Measurements from ENCODE around the gene RIMS4.

Gene RIMS4

DNA sequence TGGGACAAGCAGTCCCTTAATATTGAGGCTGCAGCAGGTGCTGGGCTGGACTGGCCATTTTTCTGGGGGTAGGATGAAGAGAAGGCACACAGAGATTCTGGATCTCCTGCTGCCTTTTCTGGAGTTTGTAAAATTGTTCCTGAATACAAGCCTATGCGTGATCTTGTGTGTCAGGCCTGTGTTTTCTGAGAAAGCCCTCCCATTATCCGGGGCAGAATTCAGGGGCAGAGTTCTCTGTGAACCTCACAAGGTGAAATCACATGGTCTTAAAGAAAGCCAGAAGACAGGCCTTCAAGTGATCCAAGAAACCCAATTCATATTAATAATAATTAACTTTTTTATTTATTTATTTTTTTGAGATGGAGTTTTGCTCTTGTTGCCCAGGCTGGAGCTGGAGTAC is 82.7 kb downstream of the RIMS4 start:
- ChIA-PET POLR2A (no interaction called here), CTCF (no interaction called here)
- no peak for DNase-seq (ENCODE audit: extremely low spot score)
- TF ChIP-seq FOXK2 (IDR thresholded peaks at IDR 0.05) = no peak
- TF ChIP-seq ARNT (IDR thresholded peaks at IDR 0.05) = no peak
- TF ChIP-seq HDGF (IDR thresholded peaks at IDR 0.05; ENCODE audit: borderline replicate concordance) = no peak
- no peak for TF ChIP-seq SP1 (IDR thresholded peaks at IDR 0.05)
- no peak for TF ChIP-seq L3MBTL2 (conservative IDR thresholded peaks at IDR 0.05)
- TF ChIP-seq CTBP1 (IDR thresholded peaks at IDR 0.05; ENCODE audit: borderline replicate concordance) = no peak
- no peak for TF ChIP-seq BHLHE40 (IDR thresholded peaks at IDR 0.05; ENCODE audit: borderline replicate concordance)
- TF ChIP-seq LEF1 (IDR thresholded peaks at IDR 0.05; ENCODE audit: borderline replicate concordance) = no peak
- no peak for TF ChIP-seq ELF4 (IDR thresholded peaks at IDR 0.05)
- TF ChIP-seq FOXM1 (IDR thresholded peaks at IDR 0.05; ENCODE audit: borderline replicate concordance) = no peak
- no peak for TF ChIP-seq FOXA1 (IDR thresholded peaks at IDR 0.05)
- TF ChIP-seq NFRKB (IDR thresholded peaks at IDR 0.05) = no peak
- no peak for TF ChIP-seq SUZ12 (IDR thresholded peaks at IDR 0.05)
- TF ChIP-seq ZNF384 (IDR thresholded peaks at IDR 0.05) = no peak
- TF ChIP-seq, protein P1, sequence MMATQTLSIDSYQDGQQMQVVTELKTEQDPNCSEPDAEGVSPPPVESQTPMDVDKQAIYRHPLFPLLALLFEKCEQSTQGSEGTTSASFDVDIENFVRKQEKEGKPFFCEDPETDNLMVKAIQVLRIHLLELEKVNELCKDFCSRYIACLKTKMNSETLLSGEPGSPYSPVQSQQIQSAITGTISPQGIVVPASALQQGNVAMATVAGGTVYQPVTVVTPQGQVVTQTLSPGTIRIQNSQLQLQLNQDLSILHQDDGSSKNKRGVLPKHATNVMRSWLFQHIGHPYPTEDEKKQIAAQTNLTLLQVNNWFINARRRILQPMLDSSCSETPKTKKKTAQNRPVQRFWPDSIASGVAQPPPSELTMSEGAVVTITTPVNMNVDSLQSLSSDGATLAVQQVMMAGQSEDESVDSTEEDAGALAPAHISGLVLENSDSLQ (IDR thresholded peaks at IDR 0.05) = no peak

DNA sequence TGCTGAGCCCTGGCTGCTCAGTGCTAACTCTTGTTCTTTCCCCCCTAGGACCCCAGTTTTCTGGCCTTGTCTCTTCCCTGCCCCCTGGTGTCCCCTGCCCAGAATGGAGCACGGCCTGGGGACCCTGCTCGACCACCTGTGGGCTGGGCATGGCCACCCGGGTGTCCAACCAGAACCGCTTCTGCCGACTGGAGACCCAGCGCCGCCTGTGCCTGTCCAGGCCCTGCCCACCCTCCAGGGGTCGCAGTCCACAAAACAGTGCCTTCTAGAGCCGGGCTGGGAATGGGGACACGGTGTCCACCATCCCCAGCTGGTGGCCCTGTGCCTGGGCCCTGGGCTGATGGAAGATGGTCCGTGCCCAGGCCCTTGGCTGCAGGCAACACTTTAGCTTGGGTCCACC is 83.3 kb downstream of the RIMS4 start:
- CTCF ChIA-PET = no interaction called here
- TF ChIP-seq, protein P1 (IDR thresholded peaks at IDR 0.05) = no peak
- no peak for TF ChIP-seq ZNF384 (IDR thresholded peaks at IDR 0.05)
- no peak for DNase-seq (ENCODE audit: extremely low spot score)
- POLR2A ChIA-PET = no interaction called here

DNA sequence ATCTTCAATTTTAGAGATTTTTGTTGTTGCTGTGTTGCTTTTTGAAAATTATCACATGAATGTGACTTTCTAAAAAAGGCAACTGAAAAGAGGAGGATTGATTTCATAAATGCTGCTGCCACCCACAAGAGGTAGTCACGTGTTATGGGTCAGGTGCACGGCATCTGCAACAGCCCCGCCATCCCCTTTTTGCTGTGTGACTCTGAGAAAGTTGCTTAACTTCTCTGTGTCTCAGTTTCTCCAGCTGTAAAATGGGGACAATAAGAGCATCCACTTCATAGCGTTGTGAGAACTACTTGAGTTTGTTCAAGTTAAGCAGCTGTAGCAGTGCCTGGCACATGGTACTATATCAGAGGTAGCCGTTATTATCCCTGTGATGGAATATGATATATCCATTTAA is 84.5 kb downstream of the RIMS4 start:
- ChIA-PET POLR2A (no interaction called here), CTCF (no interaction called here)

DNA sequence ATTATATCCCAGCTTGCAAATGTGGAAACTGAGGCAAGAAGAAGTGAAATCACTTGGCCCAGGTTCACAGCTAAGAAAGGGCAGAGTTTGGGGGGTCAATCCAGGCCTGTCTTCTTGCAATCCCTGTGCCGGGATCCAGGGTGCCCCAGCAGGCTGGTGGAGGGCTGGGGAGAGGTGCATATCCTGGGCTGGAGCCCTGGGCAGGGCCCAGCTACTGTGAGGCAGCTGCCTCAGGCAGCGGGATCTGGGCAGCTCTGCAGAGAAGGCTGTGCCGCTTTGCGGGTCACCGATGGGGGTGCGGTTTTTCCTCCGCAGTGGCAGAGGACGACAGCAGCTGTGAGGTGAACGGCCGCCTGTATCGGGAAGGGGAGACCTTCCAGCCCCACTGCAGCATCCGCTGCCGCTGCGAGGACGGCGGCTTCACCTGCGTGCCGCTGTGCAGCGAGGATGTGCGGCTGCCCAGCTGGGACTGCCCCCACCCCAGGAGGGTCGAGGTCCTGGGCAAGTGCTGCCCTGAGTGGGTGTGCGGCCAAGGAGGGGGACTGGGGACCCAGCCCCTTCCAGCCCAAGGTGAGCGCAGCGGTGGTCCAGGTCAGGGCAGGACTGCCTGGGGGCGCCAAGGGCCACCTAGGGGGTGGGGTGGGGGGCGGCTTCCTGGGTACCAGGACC is 85.8 kb downstream of the RIMS4 start:
- no peak for DNase-seq (ENCODE audit: extremely low spot score)
- ChIA-PET POLR2A (no interaction called here), CTCF (no interaction called here)
- TF ChIP-seq, protein P1 (IDR thresholded peaks at IDR 0.05) = no peak
- TF ChIP-seq SUZ12 (IDR thresholded peaks at IDR 0.05) = no peak
- TF ChIP-seq ARNT (IDR thresholded peaks at IDR 0.05) = no peak
- no peak for TF ChIP-seq NFRKB (IDR thresholded peaks at IDR 0.05)
- TF ChIP-seq TARDBP (IDR thresholded peaks at IDR 0.05) = no peak

More for the DNA sequence above, 84.5 kb downstream of the RIMS4 start:
- DNase-seq (ENCODE audit: extremely low spot score) = no peak
- TF ChIP-seq TARDBP (IDR thresholded peaks at IDR 0.05) (no peak), HDGF (IDR thresholded peaks at IDR 0.05; ENCODE audit: borderline replicate concordance) (no peak), L3MBTL2 (conservative IDR thresholded peaks at IDR 0.05) (no peak), CTBP1 (IDR thresholded peaks at IDR 0.05; ENCODE audit: borderline replicate concordance) (no peak), ARNT (IDR thresholded peaks at IDR 0.05) (no peak), FOXM1 (IDR thresholded peaks at IDR 0.05; ENCODE audit: borderline replicate concordance) (no peak), FOXK2 (IDR thresholded peaks at IDR 0.05) (no peak), ELF4 (IDR thresholded peaks at IDR 0.05) (no peak), LEF1 (IDR thresholded peaks at IDR 0.05; ENCODE audit: borderline replicate concordance) (no peak), FOXA1 (IDR thresholded peaks at IDR 0.05) (no peak), SUZ12 (IDR thresholded peaks at IDR 0.05) (no peak), BHLHE40 (IDR thresholded peaks at IDR 0.05; ENCODE audit: borderline replicate concordance) (no peak), ZNF384 (IDR thresholded peaks at IDR 0.05) (no peak), SP1 (IDR thresholded peaks at IDR 0.05) (no peak), NFRKB (IDR thresholded peaks at IDR 0.05) (no peak)
- TF ChIP-seq, protein P1 (IDR thresholded peaks at IDR 0.05) = no peak

DNA sequence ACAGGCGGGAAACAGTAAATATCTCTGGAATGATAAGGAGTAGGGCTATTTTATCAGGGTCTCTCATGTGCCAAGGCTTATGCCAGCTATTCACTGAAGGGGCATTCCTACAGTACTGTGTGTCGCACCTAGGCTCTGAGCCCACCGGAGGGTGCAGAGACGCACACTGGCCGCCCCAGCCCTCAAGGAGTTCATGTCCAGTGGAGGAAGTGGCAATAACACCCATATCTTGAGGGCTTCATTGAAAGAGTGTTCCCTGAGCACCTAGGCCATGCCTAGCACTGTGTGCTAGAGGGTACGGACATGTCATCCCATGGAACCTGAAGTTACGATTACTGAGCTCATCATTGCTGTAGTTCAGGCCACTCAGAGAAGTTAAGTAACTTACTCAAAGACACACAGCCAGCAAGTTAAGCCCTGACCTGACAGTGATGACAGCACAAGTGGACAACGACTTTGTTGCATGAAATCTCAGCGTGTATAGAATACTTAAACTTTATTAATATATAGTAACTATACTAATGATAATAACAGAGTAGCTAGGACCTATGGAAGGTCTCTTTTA is 86.5 kb downstream of the RIMS4 start:
- POLR2A ChIA-PET = no interaction called here
- TF ChIP-seq NFRKB (IDR thresholded peaks at IDR 0.05) = no peak
- CTCF ChIA-PET = interaction anchor here (1.2 kb wide), 1 partner anchor 10 kb away, joined by 3 read pairs; no protein-coding TSS in a partner anchor
- DNase-seq (ENCODE audit: extremely low spot score) = no peak

DNA sequence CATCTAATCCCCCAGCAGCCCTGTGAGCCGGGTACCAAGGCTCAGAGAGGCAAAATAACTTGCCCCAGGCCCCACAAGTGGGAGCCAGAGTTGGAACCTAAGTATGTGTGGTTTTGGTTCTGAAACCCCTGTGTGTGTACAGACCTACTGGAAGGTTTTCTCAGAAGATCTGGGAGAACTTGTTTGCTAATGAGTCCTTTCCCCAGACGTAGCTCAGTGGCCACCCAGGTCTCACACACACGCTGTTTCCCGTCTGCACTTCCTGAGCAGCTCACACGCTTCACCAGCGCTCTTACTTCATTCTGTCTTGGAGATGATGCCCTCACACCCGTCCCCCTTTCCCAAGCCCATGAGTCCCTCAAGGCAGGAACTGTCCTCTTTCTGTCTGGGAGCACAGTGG is 87.0 kb downstream of the RIMS4 start:
- POLR2A ChIA-PET = no interaction called here
- CTCF ChIA-PET = interaction anchor here (0.6 to 1.2 kb wide), 2 partner anchors 9 to 27 kb away, joined by 3 read pairs; no protein-coding TSS in a partner anchor
- no peak for DNase-seq (ENCODE audit: extremely low spot score)
- no peak for TF ChIP-seq SP1 (IDR thresholded peaks at IDR 0.05)
- TF ChIP-seq TARDBP (IDR thresholded peaks at IDR 0.05) = no peak
- TF ChIP-seq, protein P1 (IDR thresholded peaks at IDR 0.05) = no peak
- TF ChIP-seq FOXK2 (IDR thresholded peaks at IDR 0.05) = no peak
